HG03139 (cell line): ENCODE results near the gene DOP1A.

Source experiments
- ATAC-seq: cut with Tn5 transposase; IDR thresholded peaks from one replicate; pipeline ENCODE4 v1.9.1; 2021; ENCODE audit not compliant: unreplicated experiment

The DOP1A gene

DNA sequence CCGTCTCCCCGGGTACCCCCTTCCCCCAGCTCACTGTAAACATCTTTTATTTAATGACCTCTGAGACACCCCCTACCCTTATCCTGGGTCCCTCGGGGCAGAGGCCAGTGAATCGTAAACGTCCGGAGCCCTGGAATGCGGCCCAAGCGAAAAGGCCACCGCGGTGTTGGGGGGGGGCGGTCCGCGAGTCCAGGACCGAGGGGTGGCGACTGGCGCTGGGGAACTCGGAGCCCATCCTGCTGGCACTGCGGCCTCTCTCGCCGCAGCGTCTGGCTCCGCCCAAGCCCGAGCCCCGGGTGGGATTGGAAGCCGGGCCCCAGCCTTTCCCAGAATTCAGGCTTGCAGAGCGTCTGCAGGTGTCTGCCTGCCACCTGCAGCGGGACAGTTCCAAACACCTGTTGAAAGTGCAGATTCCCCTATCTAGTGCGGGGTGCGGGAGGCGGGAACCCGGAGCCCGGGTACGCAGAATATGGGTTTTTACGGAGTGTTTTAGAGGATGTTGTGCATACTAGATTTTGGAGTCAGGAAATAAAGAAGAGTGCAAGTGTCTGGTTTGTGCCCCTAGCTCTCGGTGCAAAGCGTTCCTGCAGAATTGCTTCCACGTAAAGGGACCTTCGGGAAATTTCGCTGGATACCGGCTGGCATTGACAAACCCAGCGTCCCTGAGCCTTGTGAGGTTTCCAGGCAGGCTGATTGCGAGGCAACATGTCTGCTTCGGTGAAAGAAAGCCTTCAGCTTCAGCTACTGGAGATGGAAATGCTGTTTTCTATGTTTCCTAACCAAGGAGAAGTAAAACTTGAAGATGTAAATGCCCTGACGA, 126.5 kb downstream of the DOP1A start:
- ATAC-seq = peak; percentile 25

- ATAC-seq = no peak
These were observed 131.2 kb downstream of the DOP1A start for GRCh38 chr6:83198486-83199172.

- ATAC-seq = no peak
These were observed 131.8 kb downstream of the DOP1A start for GRCh38 chr6:83199173-83199862.

DNA sequence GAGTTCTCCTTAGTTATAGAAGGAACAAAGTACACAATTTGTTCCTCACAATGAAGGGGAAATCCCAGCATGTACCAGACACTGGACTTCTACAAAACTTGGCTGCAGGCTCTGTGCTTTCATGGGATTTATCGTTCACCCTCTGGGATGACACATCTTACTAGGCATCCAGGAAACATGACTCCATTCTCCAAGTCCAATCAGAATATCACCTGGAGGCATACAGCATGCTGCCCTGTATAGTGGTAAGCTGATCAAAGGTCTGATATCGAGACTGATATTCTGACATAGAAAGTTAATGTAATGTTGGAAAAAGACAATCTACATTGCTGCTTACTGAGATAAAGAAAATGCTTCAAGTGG, 132.4 kb downstream of the DOP1A start:
- no peak for ATAC-seq

GRCh38 chr6:83202031-83202430, 134.6 kb downstream of the DOP1A start:
- ATAC-seq = no peak

DNA sequence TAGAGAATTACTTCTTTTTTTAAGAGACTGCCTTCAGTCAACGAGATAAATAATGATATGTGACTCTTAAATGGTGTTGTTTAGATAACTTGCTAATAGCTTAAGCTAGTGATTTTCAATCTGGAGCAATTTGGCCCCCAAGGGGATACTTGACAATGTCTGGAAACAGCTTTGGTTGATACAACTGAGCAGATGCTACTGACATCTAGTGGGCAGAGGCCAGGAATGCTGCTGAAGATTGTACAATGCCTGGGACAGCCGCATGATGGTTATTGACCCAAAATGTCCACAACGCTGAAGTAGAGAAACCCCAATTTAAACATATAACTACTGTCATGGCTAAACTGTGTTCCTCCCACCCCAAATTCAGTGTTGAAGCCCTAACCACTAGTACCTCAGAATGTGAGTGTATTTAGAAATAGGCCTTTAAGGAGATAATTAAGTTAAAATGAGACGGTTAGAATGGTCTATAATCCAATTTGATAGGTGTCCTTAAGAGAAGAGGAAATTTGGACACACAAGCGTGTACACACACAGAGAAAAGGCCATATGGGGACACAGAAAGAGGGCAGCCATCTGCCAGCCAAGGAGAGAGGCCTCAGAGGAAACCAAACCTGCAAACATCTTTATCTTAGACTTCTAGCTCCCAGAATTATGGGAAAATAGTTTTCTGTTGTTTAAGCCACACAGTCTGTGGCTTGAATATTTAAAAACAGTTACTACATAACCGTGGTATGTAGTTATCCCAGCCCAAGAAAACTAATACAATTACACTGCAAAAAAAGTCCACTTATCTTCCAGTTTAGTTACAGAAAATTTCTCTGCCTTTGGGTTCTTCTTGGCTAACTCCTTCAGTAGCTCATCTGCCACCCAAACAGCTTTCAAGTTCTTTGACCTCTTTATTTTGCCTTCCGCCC, 147.9 kb downstream of the DOP1A start:
- ATAC-seq = peak; percentile 98

DNA sequence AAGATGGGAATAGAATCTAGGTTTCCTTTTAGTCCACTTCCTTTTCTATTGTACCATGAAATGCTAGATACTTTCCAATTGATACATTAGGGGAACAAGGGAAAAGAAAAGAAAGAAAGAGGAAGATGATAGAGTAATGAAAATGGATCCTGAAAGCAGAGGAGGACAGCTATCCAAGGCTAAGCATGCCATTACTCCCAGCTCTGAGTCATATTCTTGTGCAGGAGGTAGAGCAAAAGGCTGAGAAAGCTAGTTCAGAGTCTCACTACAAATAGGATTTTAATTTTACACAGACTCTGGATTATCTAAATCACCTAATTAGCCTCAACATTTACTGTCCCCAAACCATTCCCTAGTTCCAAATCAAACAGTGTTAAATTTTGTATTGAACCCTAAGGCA, 149.3 kb downstream of the DOP1A start:
- ATAC-seq = no peak
